Endodermal cell (in vitro differentiated cells): ENCODE data around the gene RUSC2. TPM values are rescaled to one million over a fixed set of nuclear protein-coding genes. Genes with fewer than 3 reads are reported as not detected.

Source experiments
- DNase-seq: peaks from one replicate; pipeline ENCODE4 v3.0.0-alpha.2; 2017
- H3K27ac ChIP-seq: 2 replicates; pipeline ENCODE4 v1.5.1; 2013; ENCODE audit warnings: mild to moderate bottlenecking, low read depth, low read length, moderate library complexity
- H3K27me3 ChIP-seq: 2 replicates; pipeline ENCODE4 v1.6.1; 2013; ENCODE audit warnings: mild to moderate bottlenecking, low read length, moderate library complexity; ENCODE audit not compliant: insufficient read depth, control insufficient read depth, poor library complexity, severe bottlenecking
- H3K36me3 ChIP-seq: 2 replicates; pipeline ENCODE4 v1.7.0; 2013; ENCODE audit warnings: mild to moderate bottlenecking, low read length, moderate library complexity; ENCODE audit not compliant: control insufficient read depth, insufficient read depth
- H3K4me1 ChIP-seq: one replicate; pipeline ENCODE4 v1.7.0; 2013; ENCODE audit warnings: low read length; ENCODE audit not compliant: control insufficient read depth, insufficient read depth
- H3K4me3 ChIP-seq: 2 replicates; pipeline ENCODE4 v1.5.1; 2013; ENCODE audit warnings: mild to moderate bottlenecking, low read length, moderate library complexity
- H3K9ac ChIP-seq: 2 replicates; pipeline ENCODE4 v1.6.1; 2013; ENCODE audit warnings: mild to moderate bottlenecking, low read length, moderate library complexity; ENCODE audit not compliant: poor library complexity, severe bottlenecking; ENCODE audit errors: extremely low read depth
- H3K9me3 ChIP-seq: 2 replicates; pipeline ENCODE4 v1.6.1; 2013; ENCODE audit warnings: mild to moderate bottlenecking, low read length, moderate library complexity; ENCODE audit not compliant: control insufficient read depth
- H3K27ac Mint-ChIP-seq: 2 replicates; pipeline ENCODE4 v1.8.0; 2020; ENCODE audit warnings: mixed read lengths
- H3K27me3 Mint-ChIP-seq: 2 replicates; pipeline ENCODE4 v1.8.0; 2021; ENCODE audit warnings: mild to moderate bottlenecking, mixed read lengths; ENCODE audit not compliant: insufficient read depth
- H3K36me3 Mint-ChIP-seq: 2 replicates; pipeline ENCODE4 v1.8.0; 2020; ENCODE audit warnings: low read depth, mixed read lengths
- H3K4me1 Mint-ChIP-seq: 2 replicates; pipeline ENCODE4 v1.8.0; 2020; ENCODE audit warnings: mixed read lengths
- H3K4me3 Mint-ChIP-seq: 2 replicates; pipeline ENCODE4 v1.8.0; 2020; ENCODE audit warnings: mild to moderate bottlenecking, moderate library complexity, mixed read lengths
- H3K9me3 Mint-ChIP-seq: 2 replicates; pipeline ENCODE4 v1.8.0; 2020; ENCODE audit warnings: mild to moderate bottlenecking, mixed read lengths
- CTCF ChIP-seq: fragments of 200-600 bp; sonication (generic); conservative IDR thresholded peaks from 2 replicates; pipeline ENCODE4 v1.5.0; 2021; ENCODE audit warnings: antibody characterized with exemption, mild to moderate bottlenecking
- WGBS, 2 experiments: methylation state at CpG; one replicate each; pipeline versions ENCODE4 v1.1.5 to v1.1.7; 2013; ENCODE audit warnings: missing lambda C conversion rate in 2 of 2, mixed read lengths in 1 of 2; ENCODE audit not compliant: insufficient coverage in 1 of 2, insufficient read length in 1 of 2; 5-methylcytosine and 5-hydroxymethylcytosine counted together
- total RNA-seq, 2 donors: library from RNA; stranded (reverse); fragmentation: NEBNext Ultra II Directional in 1 of 2; extraction: Animal tissue kit (Norgen Biotek cat#: 25700) in 1 of 2; gene quantifications; 2 replicates in 1 of 2; 3 replicates in 1 of 2; pipeline ENCODE4 v1.2.1, GENCODE V29; 2021

The RUSC2 gene
- total RNA-seq, 2 donors from 2014 or later, result 17.2 to 21.0 TPM

- peak overlapping the region; percentile 37 for H3K27ac Mint-ChIP-seq
- Histone ChIP-seq H3K27ac (no peak overlapping the region), H3K9me3 (peaks cover 37% of the 10 kb centered on the region), H3K4me1 (peaks cover 7% of the 10 kb centered on the region), H3K9ac (no peak overlapping the region), H3K27me3 (no peaks in the 10 kb centered on the region), H3K36me3 (no peaks in the 10 kb centered on the region), H3K4me3 (peak overlapping the region; percentile 21)
- H3K9me3 Mint-ChIP-seq, result peaks cover 40% of the 10 kb centered on the region
- no peak overlapping the region for H3K4me3 Mint-ChIP-seq
- H3K27me3 Mint-ChIP-seq, result peaks cover 4% of the 10 kb centered on the region
- 66% methylated on average over 2 of the region's 2 CpGs; no CpG with 5 or more reads in 1 of the 2 experiments for WGBS, 2 experiments
- H3K36me3 Mint-ChIP-seq, result peaks cover 7% of the 10 kb centered on the region
- TF ChIP-seq CTCF, result no peak
- no peak for DNase-seq
- peaks cover 25% of the 10 kb centered on the region for H3K4me1 Mint-ChIP-seq
Observed at GRCh38 chr9:35464141-35465025, 25.5 kb upstream of the RUSC2 start.

GRCh38 chr9:35470340-35470739, 19.6 kb upstream of the RUSC2 start:
- WGBS, 2 experiments, result 90% methylated on average over 1 of the region's 1 CpG; no CpG with 5 or more reads in 1 of the 2 experiments
- Mint-ChIP-seq H3K36me3 (no peaks in the 10 kb centered on the region), H3K4me1 (peaks cover 20% of the 10 kb centered on the region), H3K27me3 (peaks cover 4% of the 10 kb centered on the region), H3K4me3 (no peak overlapping the region), H3K27ac (no peak overlapping the region), H3K9me3 (no peaks in the 10 kb centered on the region)
- TF ChIP-seq CTCF, result no peak
- no peak overlapping the region for H3K27ac ChIP-seq
- H3K9me3 ChIP-seq, result peaks cover under 1% of the 10 kb centered on the region
- H3K36me3 ChIP-seq, result no peaks in the 10 kb centered on the region
- H3K4me1 ChIP-seq, result peaks cover 2% of the 10 kb centered on the region
- no peak for DNase-seq
- no peak overlapping the region for H3K9ac ChIP-seq
- H3K27me3 ChIP-seq, result no peaks in the 10 kb centered on the region
- H3K4me3 ChIP-seq, result no peak overlapping the region

- H3K4me3 ChIP-seq, result no peak overlapping the region
- H3K4me1 ChIP-seq, result peaks cover 2% of the 10 kb centered on the region
- no peak overlapping the region for H3K27ac ChIP-seq
- H3K9me3 Mint-ChIP-seq, result no peaks in the 10 kb centered on the region
- no peak overlapping the region for H3K9ac ChIP-seq
- H3K4me1 Mint-ChIP-seq, result peaks cover 19% of the 10 kb centered on the region
- H3K9me3 ChIP-seq, result peaks cover 6% of the 10 kb centered on the region
- no peak overlapping the region for H3K4me3 Mint-ChIP-seq
- TF ChIP-seq CTCF, result no peak
- peaks cover 6% of the 10 kb centered on the region for H3K27me3 Mint-ChIP-seq
- H3K36me3 ChIP-seq, result no peaks in the 10 kb centered on the region
- 87 to 94% methylated on average over 4 of the region's 4 CpGs for WGBS, 2 experiments
- H3K27ac Mint-ChIP-seq, result no peak overlapping the region
- no peak for DNase-seq
- no peaks in the 10 kb centered on the region for H3K27me3 ChIP-seq
- no peaks in the 10 kb centered on the region for H3K36me3 Mint-ChIP-seq
Observed at GRCh38 chr9:35470894-35471293, 19.0 kb upstream of the RUSC2 start.
